Ectodermal cell (in vitro differentiated cells): ENCODE data around the gene PRR20C. TPM values are rescaled to one million over a fixed set of nuclear protein-coding genes. Genes with fewer than 3 reads are reported as not detected.
"Not testable (repeated sequence)": the region's sequence is repeated elsewhere in the genome, so short reads cannot be mapped to it uniquely, and the experiment has no call there.

ENCODE experiments used
- H3K27ac ChIP-seq: 2 replicates; pipeline ENCODE4 v1.7.0; 2013; ENCODE audit warnings: mild to moderate bottlenecking, low read depth, low read length; ENCODE audit not compliant: insufficient read depth, poor library complexity, severe bottlenecking
- H3K27me3 ChIP-seq: 2 replicates; pipeline ENCODE4 v1.7.0; 2013; ENCODE audit warnings: mild to moderate bottlenecking, low read length; ENCODE audit not compliant: insufficient read depth, control insufficient read depth, poor library complexity, severe bottlenecking
- H3K36me3 ChIP-seq: one replicate; pipeline ENCODE4 v1.7.0; 2013; ENCODE audit warnings: low read length; ENCODE audit not compliant: control insufficient read depth, insufficient read depth
- H3K4me1 ChIP-seq: one replicate; pipeline ENCODE4 v1.7.0; 2013; ENCODE audit warnings: low read length; ENCODE audit not compliant: control insufficient read depth, insufficient read depth
- H3K4me3 ChIP-seq: 2 replicates; pipeline ENCODE4 v1.7.0; 2013; ENCODE audit warnings: low read depth, low read length, control low read depth; ENCODE audit not compliant: insufficient read depth
- H3K9me3 ChIP-seq: 2 replicates; pipeline ENCODE4 v1.7.0; 2013; ENCODE audit warnings: mild to moderate bottlenecking, low read length, moderate library complexity; ENCODE audit not compliant: control insufficient read depth
- WGBS, 2 experiments: methylation state at CpG; one replicate each; pipeline ENCODE4 v1.1.7; 2013; ENCODE audit warnings: missing lambda C conversion rate in 2 of 2; 5-methylcytosine and 5-hydroxymethylcytosine counted together
- polyA plus RNA-seq, 4 experiments: library from polyadenylated mRNA; stranded (reverse); fragments of 50-300 nt; gene quantifications; one replicate each; pipeline ENCODE4 v1.2.3, GENCODE V29; 2013

The PRR20C gene
- polyA plus RNA-seq (2013, experiment 1 of 4): not detected
- polyA plus RNA-seq (2013, experiment 2 of 4): not detected
- polyA plus RNA-seq (2013, experiment 3 of 4): not detected
- not detected for polyA plus RNA-seq (2013, experiment 4 of 4)

GRCh38 chr13:57153761-57154160, at the start of gene PRR20C:
Gene PRR20C, plus strand, starts transcription at chr13:57154061. Its CDS starts 387 bp downstream, at chr13:57154448.
- H3K9me3 ChIP-seq, H3K27ac ChIP-seq, H3K4me3 ChIP-seq, H3K36me3 ChIP-seq, H3K27me3 ChIP-seq, H3K4me1 ChIP-seq: not testable (repeated sequence)
- no CpG with 5 or more reads among the region's 22 CpGs for WGBS, 2 experiments

- H3K4me1 ChIP-seq: no peaks in the 10 kb centered on the region
- no peaks in the 10 kb centered on the region for H3K27me3 ChIP-seq
- H3K9me3 ChIP-seq: no peaks in the 10 kb centered on the region
- H3K36me3 ChIP-seq: no peaks in the 10 kb centered on the region
- WGBS, 2 experiments: 90 to 94% methylated on average over 2 to 4 of the region's 4 CpGs
- no peak overlapping the region for H3K4me3 ChIP-seq
- H3K27ac ChIP-seq: no peak overlapping the region
Observed at GRCh38 chr13:57114945-57115344, 38.9 kb upstream of the PRR20C start.

DNA sequence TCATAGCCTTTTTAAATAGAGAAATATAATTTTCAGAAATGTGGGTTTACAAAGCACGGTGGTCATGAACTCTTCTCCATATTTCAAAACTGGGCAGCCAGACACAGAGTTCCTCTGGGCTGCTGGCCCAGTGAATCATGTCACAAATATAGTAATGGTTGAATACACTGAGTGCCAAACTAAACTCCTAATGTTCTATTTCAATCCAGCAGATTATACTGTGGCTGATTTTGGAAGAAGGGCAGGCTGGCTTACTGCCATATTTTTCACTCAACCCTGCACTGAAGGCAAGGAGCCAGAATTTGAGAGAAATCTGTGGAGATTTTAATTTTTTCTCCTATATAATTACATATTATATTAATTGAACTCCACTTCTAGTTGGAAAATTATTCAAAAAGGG, 30.2 kb upstream of the PRR20C start:
- Histone ChIP-seq H3K9me3 (no peaks in the 10 kb centered on the region), H3K27ac (no peak overlapping the region), H3K36me3 (no peaks in the 10 kb centered on the region), H3K4me3 (no peak overlapping the region), H3K4me1 (no peaks in the 10 kb centered on the region), H3K27me3 (no peaks in the 10 kb centered on the region)
- 70 to 100% methylated on average over 1 of the region's 1 CpG for WGBS, 2 experiments

GRCh38 chr13:57128909-57129308, 25.0 kb upstream of the PRR20C start:
- Histone ChIP-seq H3K36me3 (no peaks in the 10 kb centered on the region), H3K4me3 (no peak overlapping the region), H3K27ac (no peak overlapping the region), H3K9me3 (no peaks in the 10 kb centered on the region), H3K27me3 (no peaks in the 10 kb centered on the region), H3K4me1 (no peaks in the 10 kb centered on the region)
- WGBS, 2 experiments: 90 to 91% methylated on average over 6 of the region's 6 CpGs

DNA sequence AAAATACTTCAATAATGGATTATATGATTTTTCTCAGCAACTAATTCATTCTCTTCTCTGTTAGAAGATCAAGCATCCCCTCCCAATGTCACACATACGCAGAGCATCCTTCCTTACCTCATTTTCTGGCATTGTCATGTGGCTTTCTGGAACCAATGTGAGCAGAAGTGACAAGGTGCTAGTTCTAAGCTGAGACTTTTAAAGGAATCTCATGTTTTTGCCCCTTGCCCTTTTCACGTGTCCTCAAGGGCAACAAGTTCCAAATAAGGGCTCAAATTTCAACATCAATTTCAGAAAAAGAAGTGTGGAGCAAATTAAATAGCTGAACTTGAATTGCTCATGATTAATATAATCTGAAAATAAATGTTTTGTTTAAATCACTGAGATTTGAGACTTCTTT, 17.8 kb upstream of the PRR20C start:
- H3K4me1 ChIP-seq: no peaks in the 10 kb centered on the region
- no peaks in the 10 kb centered on the region for H3K9me3 ChIP-seq
- no peaks in the 10 kb centered on the region for H3K27me3 ChIP-seq
- WGBS, 2 experiments: 90 to 100% methylated on average over 2 of the region's 2 CpGs
- H3K4me3 ChIP-seq: no peak overlapping the region
- no peak overlapping the region for H3K27ac ChIP-seq
- H3K36me3 ChIP-seq: no peaks in the 10 kb centered on the region

GRCh38 chr13:57137585-57137984, 16.3 kb upstream of the PRR20C start:
- Histone ChIP-seq H3K27ac (no peak overlapping the region), H3K4me3 (no peak overlapping the region), H3K4me1 (no peaks in the 10 kb centered on the region), H3K9me3 (no peaks in the 10 kb centered on the region), H3K36me3 (no peaks in the 10 kb centered on the region), H3K27me3 (no peaks in the 10 kb centered on the region)
- WGBS, 2 experiments: 85 to 92% methylated on average over 2 to 3 of the region's 4 CpGs

- 75 to 91% methylated on average over 2 to 3 of the region's 5 CpGs for WGBS, 2 experiments
- Histone ChIP-seq H3K9me3 (no peaks in the 10 kb centered on the region), H3K36me3 (no peaks in the 10 kb centered on the region), H3K27ac (no peak overlapping the region), H3K27me3 (no peaks in the 10 kb centered on the region), H3K4me3 (no peak overlapping the region), H3K4me1 (no peaks in the 10 kb centered on the region)
Observed at GRCh38 chr13:57138988-57139387, 14.9 kb upstream of the PRR20C start.

DNA sequence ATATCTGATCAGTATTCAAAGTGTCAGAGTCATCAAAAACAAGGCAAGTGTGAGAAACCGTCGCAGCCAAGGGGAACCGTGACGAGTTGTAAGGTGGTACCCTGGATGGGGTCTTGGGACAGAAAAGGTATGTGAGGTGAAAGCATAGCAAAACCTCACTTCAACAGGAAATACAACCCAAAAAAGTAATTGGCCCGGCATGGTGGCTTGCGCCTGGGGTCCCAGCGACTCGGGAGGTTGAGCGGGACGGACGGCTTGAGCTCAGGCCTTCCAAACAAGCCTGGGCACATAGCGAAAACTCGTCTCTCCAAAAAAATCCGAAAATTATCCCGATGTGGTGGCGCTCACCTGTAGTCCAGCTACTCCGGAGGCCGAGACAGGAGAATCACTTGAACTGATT, 14.1 kb upstream of the PRR20C start:
- not testable (repeated sequence) for H3K36me3 ChIP-seq, H3K4me3 ChIP-seq, H3K27ac ChIP-seq, H3K4me1 ChIP-seq, H3K9me3 ChIP-seq, H3K27me3 ChIP-seq
- WGBS, 2 experiments: 78 to 97% methylated on average over 11 to 13 of the region's 18 CpGs

DNA sequence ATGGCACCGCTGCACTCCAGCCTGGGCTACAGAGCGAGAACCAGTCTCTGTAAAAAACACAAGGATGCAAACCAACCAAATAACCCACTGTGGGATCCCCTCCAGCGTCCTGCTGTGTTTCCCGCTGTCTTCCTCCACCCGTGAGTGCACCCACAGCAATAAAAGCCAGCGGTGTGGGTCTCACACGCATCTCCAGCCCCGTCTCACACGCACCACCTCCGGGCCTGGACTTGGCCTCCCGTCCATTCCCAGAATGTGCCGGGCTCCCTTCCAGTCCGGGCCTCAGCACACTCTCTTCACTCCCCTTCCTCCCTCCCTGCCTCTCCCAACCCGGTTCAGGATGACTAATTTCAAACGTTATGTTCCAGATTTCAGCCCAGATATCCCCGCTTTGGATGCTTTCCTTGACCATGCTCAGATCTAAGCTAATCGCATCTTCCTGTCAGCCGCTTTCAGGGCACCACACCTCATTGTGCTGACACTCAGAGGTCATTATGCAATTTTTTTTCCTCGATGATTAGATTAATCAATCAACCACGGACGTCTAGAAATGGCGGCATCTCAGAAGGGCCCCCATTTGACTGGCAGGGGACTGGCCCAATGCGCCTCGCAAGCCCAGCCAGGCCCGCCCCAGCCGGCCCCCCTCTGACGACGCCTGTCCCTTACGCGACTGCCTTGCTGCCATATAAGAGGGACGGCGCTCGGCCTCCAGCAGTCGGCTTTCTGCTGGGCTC, 13.5 kb upstream of the PRR20C start, which contains the start of gene PRR20A:
Gene PRR20A, plus strand, starts transcription at position 684 of the 734 bp plus-strand sequence. CDS start 387 bp downstream, outside the sequence.
- H3K4me1 ChIP-seq, H3K27me3 ChIP-seq, H3K4me3 ChIP-seq, H3K27ac ChIP-seq, H3K9me3 ChIP-seq, H3K36me3 ChIP-seq: not testable (repeated sequence)
- WGBS, 2 experiments: 98% methylated on average over 6 to 11 of the region's 34 CpGs

DNA sequence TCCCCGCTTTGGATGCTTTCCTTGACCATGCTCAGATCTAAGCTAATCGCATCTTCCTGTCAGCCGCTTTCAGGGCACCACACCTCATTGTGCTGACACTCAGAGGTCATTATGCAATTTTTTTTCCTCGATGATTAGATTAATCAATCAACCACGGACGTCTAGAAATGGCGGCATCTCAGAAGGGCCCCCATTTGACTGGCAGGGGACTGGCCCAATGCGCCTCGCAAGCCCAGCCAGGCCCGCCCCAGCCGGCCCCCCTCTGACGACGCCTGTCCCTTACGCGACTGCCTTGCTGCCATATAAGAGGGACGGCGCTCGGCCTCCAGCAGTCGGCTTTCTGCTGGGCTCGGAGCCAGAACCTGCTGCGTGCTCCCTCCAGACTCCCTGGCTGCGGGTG, 6.7 kb upstream of the PRR20C start, which contains the start of gene PRR20B:
Gene PRR20B, plus strand, starts transcription at position 301 of the 400 bp plus-strand sequence. CDS start 387 bp downstream, outside the sequence.
- WGBS, 2 experiments: no CpG with 5 or more reads among the region's 22 CpGs

More for the DNA sequence above, 6.7 kb upstream of the PRR20C start, which contains the start of gene PRR20B:
- H3K4me3 ChIP-seq, H3K27me3 ChIP-seq, H3K4me1 ChIP-seq, H3K27ac ChIP-seq, H3K9me3 ChIP-seq, H3K36me3 ChIP-seq: not testable (repeated sequence)
